OCI-LY3 (cell line): ENCODE results near the gene PHYHD1.

Experiments
- H2AFZ ChIP-seq: fragments of 200-600, 300-600 bp; shearing (Covaris generic); 2 replicates; pipeline ENCODE4 v1.6.0; 2014; ENCODE audit warnings: antibody characterized with exemption, low read depth, low read length
- H3K27ac ChIP-seq: fragments of 200-600, 300-600 bp; sonication (generic); 2 replicates; pipeline ENCODE4 v1.5.1; 2014; ENCODE audit warnings: mild to moderate bottlenecking, low read length, moderate library complexity, mixed read lengths
- H3K27me3 ChIP-seq: fragments of 200-600, 300-600 bp; sonication (generic); 2 replicates; pipeline ENCODE4 v1.6.1; 2014; ENCODE audit warnings: low read depth, low read length, mixed read lengths
- H3K36me3 ChIP-seq: fragments of 200-600, 300-600 bp; sonication (generic); replicated peaks from 2 replicates; pipeline ENCODE3; 2014; ENCODE audit warnings: low read depth, low read length, mixed read lengths
- H3K4me1 ChIP-seq: fragments of 300-600, 200-600 bp; sonication (generic); 2 replicates; pipeline ENCODE4 v1.6.1; 2014; ENCODE audit warnings: low read length, mixed read lengths
- H3K4me2 ChIP-seq: fragments of 200-600, 300-600 bp; sonication (generic); 2 replicates; pipeline ENCODE4 v1.6.1; 2014; ENCODE audit warnings: low read length, mixed read lengths
- H3K4me3 ChIP-seq: fragments of 300-600, 200-600 bp; sonication (generic); 2 replicates; pipeline ENCODE4 v1.5.1; 2014; ENCODE audit warnings: antibody characterized with exemption, mild to moderate bottlenecking, low read length, moderate library complexity
- H3K79me2 ChIP-seq: fragments of 300-600, 200-600 bp; shearing (Covaris generic); 2 replicates; pipeline ENCODE4 v1.6.1; 2014; ENCODE audit warnings: mild to moderate bottlenecking, low read length, mixed read lengths
- H3K9ac ChIP-seq: fragments of 300-600, 200-600 bp; shearing (Covaris generic); 2 replicates; pipeline ENCODE4 v1.6.0; 2014; ENCODE audit warnings: mild to moderate bottlenecking, low read length, moderate library complexity
- H3K9me3 ChIP-seq: fragments of 200-600, 300-600 bp; shearing (Covaris generic); 2 replicates; pipeline ENCODE4 v1.6.1; 2014; ENCODE audit warnings: low read length, mixed read lengths; ENCODE audit not compliant: insufficient read depth
- H4K20me1 ChIP-seq: fragments of 200-600, 300-600 bp; sonication (generic); 2 replicates; pipeline ENCODE4 v1.6.1; 2016; ENCODE audit warnings: low read length, mixed read lengths; ENCODE audit not compliant: insufficient read depth
- CTCF ChIP-seq: fragments of 200-600, 300-600 bp; sonication (generic); IDR thresholded peaks from 2 replicates; pipeline ENCODE4 v1.5.1; 2014; ENCODE audit warnings: antibody characterized with exemption, low read length, low read depth
- EZH2phosphoT487 ChIP-seq: fragments of 200-600 bp; shearing (Covaris generic); IDR thresholded peaks from 2 replicates; pipeline ENCODE4 v1.6.1; 2018; ENCODE audit warnings: antibody characterized with exemption, mixed run types, low read depth

The PHYHD1 gene

GRCh38 chr9:128901822-128902221 is 19.0 kb upstream of the PHYHD1 start:
- Histone ChIP-seq H3K9me3 (no peaks in the 10 kb centered on the region), H3K4me1 (peaks cover 17% of the 10 kb centered on the region; the same call in 1 of the 2 replicates), H2AFZ (no peak overlapping the region), H3K9ac (no peak overlapping the region), H3K4me3 (no peak overlapping the region), H3K27me3 (no peaks in the 10 kb centered on the region), H3K4me2 (0 out of 2 replicates have a peak overlapping the region, but pooled peaks have one; percentile 4), H3K79me2 (no peaks in the 10 kb centered on the region), H3K36me3 (peaks cover 2% of the 10 kb centered on the region), H3K27ac (no peak overlapping the region), H4K20me1 (no peaks in the 10 kb centered on the region)
- TF ChIP-seq EZH2phosphoT487 (no peak), CTCF (no peak)

GRCh38 chr9:128902351-128903078 is 18.3 kb upstream of the PHYHD1 start:
- Histone ChIP-seq H3K4me1 (peaks cover 17% of the 10 kb centered on the region; the same call in 1 of the 2 replicates), H3K27ac (no peak overlapping the region), H3K79me2 (no peaks in the 10 kb centered on the region), H3K9ac (no peak overlapping the region), H3K27me3 (no peaks in the 10 kb centered on the region), H3K36me3 (peaks cover 4% of the 10 kb centered on the region), H2AFZ (no peak overlapping the region), H3K4me2 (0 out of 2 replicates have a peak overlapping the region, but pooled peaks have one; percentile 4), H3K9me3 (no peaks in the 10 kb centered on the region), H3K4me3 (no peak overlapping the region), H4K20me1 (no peaks in the 10 kb centered on the region)
- no peak for TF ChIP-seq CTCF
- TF ChIP-seq EZH2phosphoT487 = no peak

GRCh38 chr9:128903079-128903461 is 17.7 kb upstream of the PHYHD1 start:
- no peak overlapping the region for H3K9ac ChIP-seq
- H3K79me2 ChIP-seq = no peaks in the 10 kb centered on the region
- H3K4me2 ChIP-seq = no peak overlapping the region
- no peaks in the 10 kb centered on the region for H3K9me3 ChIP-seq
- H3K27ac ChIP-seq = no peak overlapping the region
- H3K27me3 ChIP-seq = no peaks in the 10 kb centered on the region
- peaks cover 17% of the 10 kb centered on the region; the same call in 1 of the 2 replicates for H3K4me1 ChIP-seq
- H4K20me1 ChIP-seq = no peaks in the 10 kb centered on the region
- no peak for TF ChIP-seq EZH2phosphoT487
- TF ChIP-seq CTCF = no peak
- peaks cover 7% of the 10 kb centered on the region for H3K36me3 ChIP-seq
- no peak overlapping the region for H3K4me3 ChIP-seq
- no peak overlapping the region for H2AFZ ChIP-seq

- no peak overlapping the region for H3K4me2 ChIP-seq
- TF ChIP-seq EZH2phosphoT487 = no peak
- TF ChIP-seq CTCF = no peak
- no peak overlapping the region for H3K27ac ChIP-seq
Measured at GRCh38 chr9:128903871-128904620, 16.7 kb upstream of the PHYHD1 start.

More at GRCh38 chr9:128903871-128904620, 16.7 kb upstream of the PHYHD1 start:
- Histone ChIP-seq H2AFZ (no peak overlapping the region), H3K4me1 (peaks cover 17% of the 10 kb centered on the region; the same call in 1 of the 2 replicates), H3K79me2 (no peaks in the 10 kb centered on the region), H3K9ac (no peak overlapping the region), H3K4me3 (no peak overlapping the region), H3K27me3 (no peaks in the 10 kb centered on the region), H3K9me3 (no peaks in the 10 kb centered on the region), H3K36me3 (peaks cover 14% of the 10 kb centered on the region), H4K20me1 (no peaks in the 10 kb centered on the region)
